Loucy (cell line): ENCODE results near the gene HPF1.

Experiments
- EZH2phosphoT487 ChIP-seq: fragments of 200-600 bp; IDR thresholded peaks from 2 replicates; pipeline ENCODE4 v1.6.1; 2018; ENCODE audit warnings: antibody characterized with exemption, mild to moderate bottlenecking, moderate library complexity, borderline replicate concordance
- TF ChIP-seq, protein P1 (sequence below): fragments of 200-600 bp; sonication (generic); conservative IDR thresholded peaks from 2 replicates; pipeline ENCODE4 v1.5.1; 2014; ENCODE audit warnings: mild to moderate bottlenecking, antibody characterized with exemption, low read length

DNA sequence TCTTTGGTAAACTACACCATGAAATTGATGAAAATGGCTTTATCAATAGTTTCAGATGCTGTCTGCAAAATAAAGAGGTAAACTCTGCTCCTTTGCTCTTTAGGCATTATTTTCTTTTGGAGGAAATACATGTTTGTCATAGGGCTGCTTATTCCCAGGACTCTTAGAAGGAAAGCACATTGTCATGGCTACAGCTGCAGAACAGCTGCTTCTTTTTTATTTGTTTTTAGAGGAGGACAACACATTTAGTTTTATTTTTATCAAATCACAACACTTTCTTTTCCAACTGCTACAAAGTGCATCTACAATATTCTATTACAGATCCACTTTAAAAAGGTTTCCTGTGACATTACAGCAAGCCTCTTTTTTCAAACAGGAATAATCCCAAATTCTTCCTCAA, 12.7 kb upstream of the HPF1 start:
- TF ChIP-seq, protein P1, sequence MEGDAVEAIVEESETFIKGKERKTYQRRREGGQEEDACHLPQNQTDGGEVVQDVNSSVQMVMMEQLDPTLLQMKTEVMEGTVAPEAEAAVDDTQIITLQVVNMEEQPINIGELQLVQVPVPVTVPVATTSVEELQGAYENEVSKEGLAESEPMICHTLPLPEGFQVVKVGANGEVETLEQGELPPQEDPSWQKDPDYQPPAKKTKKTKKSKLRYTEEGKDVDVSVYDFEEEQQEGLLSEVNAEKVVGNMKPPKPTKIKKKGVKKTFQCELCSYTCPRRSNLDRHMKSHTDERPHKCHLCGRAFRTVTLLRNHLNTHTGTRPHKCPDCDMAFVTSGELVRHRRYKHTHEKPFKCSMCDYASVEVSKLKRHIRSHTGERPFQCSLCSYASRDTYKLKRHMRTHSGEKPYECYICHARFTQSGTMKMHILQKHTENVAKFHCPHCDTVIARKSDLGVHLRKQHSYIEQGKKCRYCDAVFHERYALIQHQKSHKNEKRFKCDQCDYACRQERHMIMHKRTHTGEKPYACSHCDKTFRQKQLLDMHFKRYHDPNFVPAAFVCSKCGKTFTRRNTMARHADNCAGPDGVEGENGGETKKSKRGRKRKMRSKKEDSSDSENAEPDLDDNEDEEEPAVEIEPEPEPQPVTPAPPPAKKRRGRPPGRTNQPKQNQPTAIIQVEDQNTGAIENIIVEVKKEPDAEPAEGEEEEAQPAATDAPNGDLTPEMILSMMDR = no peak
- TF ChIP-seq EZH2phosphoT487 = no peak
